Gastroesophageal sphincter (tissue), 4 donors: Measurements from ENCODE around the gene DYNC1I1. TPM values are rescaled to one million over a fixed set of nuclear protein-coding genes. Genes with fewer than 3 reads are reported as not detected.

Source experiments
- ATAC-seq: fragments of 150-250 bp; one replicate; pipeline ENCODE4 v1.9.1; 2016; ENCODE audit warnings: mild to moderate bottlenecking, moderate library complexity
- H3K27ac ChIP-seq, 4 donors: fragments of 200-600 bp; sonication (generic) in 3 of 4; 1 replicate in 3 of 4; 2 replicates in 1 of 4; pipeline ENCODE4 v1.5.1; 2016 to 2019
- H3K27me3 ChIP-seq: fragments of 200-600 bp; sonication (generic); one replicate; pipeline ENCODE4 v1.5.1; 2019
- H3K36me3 ChIP-seq, 2 donors: fragments of 200-600 bp; sonication (generic); one replicate each; pipeline ENCODE4 v1.5.1; 2019; ENCODE audit warnings: control low read depth in 1 of 2
- H3K4me1 ChIP-seq, 3 donors: fragments of 200-600 bp; sonication (generic); 1 replicate in 2 of 3; 2 replicates in 1 of 3; pipeline ENCODE4 v1.5.1; 2016 to 2019; ENCODE audit warnings: control low read depth in 2 of 3
- H3K4me3 ChIP-seq, 2 donors: fragments of 200-600 bp; sonication (generic); one replicate each; pipeline ENCODE4 v1.5.1; 2019; ENCODE audit warnings: mild to moderate bottlenecking in 1 of 2, moderate library complexity in 1 of 2
- H3K9me3 ChIP-seq, 3 donors: fragments of 200-600 bp; sonication (generic); one replicate each; pipeline ENCODE4 v1.5.1; 2017 to 2019; ENCODE audit warnings: control low read depth in 2 of 3
- CTCF ChIP-seq, 4 experiments: fragments of 200-600 bp in 2 of 4; fragments of 450-650 bp in 2 of 4; sonication (generic) in 1 of 4; IDR thresholded peaks; one replicate each; pipeline ENCODE4 v1.5.1; 2017 to 2019; ENCODE audit warnings: antibody characterized with exemption in 4 of 4, mild to moderate bottlenecking in 2 of 4, moderate library complexity in 2 of 4
- EP300 ChIP-seq: sonication (generic); formaldehyde crosslinking; IDR thresholded peaks from one replicate; pipeline ENCODE4 v1.6.1; 2017; ENCODE audit warnings: antibody characterized with exemption, mild to moderate bottlenecking
- POLR2A ChIP-seq, 2 donors: fragments of 450-650 bp; IDR thresholded peaks; one replicate each; pipeline ENCODE4 v1.6.1; 2017; ENCODE audit warnings: antibody characterized with exemption in 2 of 2, mild to moderate bottlenecking in 2 of 2, moderate library complexity in 1 of 2
- POLR2AphosphoS5 ChIP-seq: sonication (generic); formaldehyde crosslinking; IDR thresholded peaks from one replicate; pipeline ENCODE4 v1.6.1; 2017; ENCODE audit warnings: antibody characterized with exemption
- WGBS, 2 donors: methylation state at CpG; one replicate each; pipeline ENCODE4 v1.1.5; 2018; ENCODE audit warnings: low coverage in 1 of 2; 5-methylcytosine and 5-hydroxymethylcytosine counted together
- total RNA-seq, 4 donors: library from RNA; depleted of rRNA; stranded (reverse); fragments of >200 nt; gene quantifications; one replicate each; pipeline ENCODE4 v1.1.0, GENCODE V29; 2016

Gene DYNC1I1
- total RNA-seq = 10 to 100 TPM in 3 of 4 donors, 1 to 10 TPM in 1; 7.6 to 23.8 (median 18.2) TPM

- Histone ChIP-seq H3K4me3 (peak within 1 kb of the TSS; percentile 55 to 85), H3K36me3 (no peaks in the 10 kb centered on the region), H3K27ac (peak within 1 kb of the TSS in 3 of 4 donors; percentile 55 to 83 (median 78)), H3K9me3 (no peaks in the 10 kb centered on the region), H3K27me3 (no peaks in the 10 kb centered on the region), H3K4me1 (peaks cover 0 to 38% (median 0%) of the 10 kb centered on the region in 3 donors)
- TF ChIP-seq CTCF (IDR thresholded peaks at IDR 0.05) (peak in 1 of 4 experiments; percentile 36), POLR2A (IDR thresholded peaks at IDR 0.05) (peak; percentile 35 to 40), EP300 (no peak), POLR2AphosphoS5 (peak; percentile 55)
- ATAC-seq = peak; percentile 90
- WGBS, 2 donors = 0% methylated on average over 7 of the region's 49 CpGs; no CpG with 5 or more reads in 1 of the 2 donors
Observed at GRCh38 chr7:95772298-95772770, at the start of gene DYNC1I1. Gene DYNC1I1 (plus strand): TSS chr7:95772554. CDS start chr7:95804730, 32,176 bp downstream.

- no peak for ATAC-seq
- 10% methylated on average over 2 of the region's 2 CpGs for whole genome bisulfite sequencing, 2 donors
- peak in 3 of 4 experiments; percentile 50 to 52 (median 51) for TF ChIP-seq CTCF (IDR thresholded peaks at IDR 0.05)
- no peak for TF ChIP-seq POLR2AphosphoS5
Observed at GRCh38 chr7:95723583-95724180, 48.7 kb upstream of the DYNC1I1 start.

GRCh38 chr7:95725205-95725604 is 47.1 kb upstream of the DYNC1I1 start:
- H3K9me3 ChIP-seq = no peaks in the 10 kb centered on the region
- TF ChIP-seq POLR2AphosphoS5 (no peak), POLR2A (IDR thresholded peaks at IDR 0.05) (no peak), EP300 (no peak), CTCF (IDR thresholded peaks at IDR 0.05) (no peak)
- no peaks in the 10 kb centered on the region for H3K36me3 ChIP-seq
- ATAC-seq = no peak
- peaks cover 19% of the 10 kb centered on the region for H3K27me3 ChIP-seq
- H3K4me1 ChIP-seq = no peaks in the 10 kb centered on the region
- 79 to 100% methylated on average over 1 of the region's 1 CpG for WGBS, 2 donors
- H3K4me3 ChIP-seq = no peak overlapping the region
- H3K27ac ChIP-seq = no peak overlapping the region

More at GRCh38 chr7:95723583-95724180, 48.7 kb upstream of the DYNC1I1 start:
- Histone ChIP-seq H3K27me3 (peaks cover 19% of the 10 kb centered on the region), H3K9me3 (no peaks in the 10 kb centered on the region), H3K36me3 (no peaks in the 10 kb centered on the region), H3K4me3 (no peak overlapping the region), H3K27ac (no peak overlapping the region), H3K4me1 (no peaks in the 10 kb centered on the region)

- Histone ChIP-seq H3K9me3 (no peaks in the 10 kb centered on the region), H3K36me3 (no peaks in the 10 kb centered on the region), H3K27ac (no peak overlapping the region), H3K4me1 (no peaks in the 10 kb centered on the region), H3K27me3 (no peaks in the 10 kb centered on the region), H3K4me3 (no peak overlapping the region)
- TF ChIP-seq EP300 (no peak), POLR2AphosphoS5 (no peak)
- no peak for ATAC-seq
- 51 to 68% methylated on average over 4 of the region's 4 CpGs for WGBS, 2 donors
Observed at GRCh38 chr7:95730493-95731280, 41.7 kb upstream of the DYNC1I1 start.

- Histone ChIP-seq H3K36me3 (no peaks in the 10 kb centered on the region), H3K4me1 (no peaks in the 10 kb centered on the region)
- no peak for ATAC-seq
Observed at GRCh38 chr7:95736635-95737034, 35.7 kb upstream of the DYNC1I1 start.

More at GRCh38 chr7:95736635-95737034, 35.7 kb upstream of the DYNC1I1 start:
- WGBS, 2 donors = 33 to 69% methylated on average over 1 to 2 of the region's 3 CpGs
- Histone ChIP-seq H3K27ac (no peak overlapping the region), H3K27me3 (peaks cover 8% of the 10 kb centered on the region), H3K9me3 (no peaks in the 10 kb centered on the region), H3K4me3 (no peak overlapping the region)
- TF ChIP-seq POLR2A (IDR thresholded peaks at IDR 0.05) = no peak
- no peak for TF ChIP-seq EP300
- TF ChIP-seq CTCF (IDR thresholded peaks at IDR 0.05) = no peak
- TF ChIP-seq POLR2AphosphoS5 = no peak
